Measurements from ENCODE around the gene SCYGR1. TPM values are rescaled to one million over a fixed set of nuclear protein-coding genes. Genes with fewer than 3 reads are reported as not detected.

Gene SCYGR1
- polyA plus RNA-seq, 1 donor from 2014 or later = not detected

DNA sequence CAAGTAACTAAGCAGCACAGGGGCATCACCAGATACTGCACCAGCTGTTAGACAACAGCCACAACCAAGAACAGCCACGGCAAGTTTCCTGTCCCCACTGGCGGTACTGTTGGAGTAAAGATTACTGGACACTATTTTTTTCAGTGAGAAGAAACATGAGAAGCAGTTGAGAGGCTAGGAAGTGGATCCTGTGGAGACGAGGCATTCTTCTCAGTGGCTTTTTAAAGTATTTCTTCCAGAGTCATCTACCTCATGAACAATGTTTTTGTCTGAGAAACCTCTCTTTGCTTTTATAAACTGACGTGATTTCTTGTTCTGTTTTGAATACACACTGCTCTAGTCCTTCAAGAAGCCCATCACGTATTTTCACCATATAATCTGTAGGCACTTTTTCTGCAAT, 27.4 kb downstream of the SCYGR1 start:
- Histone ChIP-seq H3K9ac (ENCODE audit: low read length) (no peak overlapping the region), H3K27me3 (ENCODE audit: insufficient read depth, low read depth, low read length) (no peaks in the 10 kb centered on the region), H3F3A (ENCODE audit: insufficient read depth, low read length, poor library complexity, severe bottlenecking) (no peaks in the 10 kb centered on the region), H2AFZ (ENCODE audit: low read depth, low read length) (no peak overlapping the region), H3K9me3 (ENCODE audit: low read length) (no peaks in the 10 kb centered on the region), H3K4me3 (ENCODE audit: low read length) (no peak overlapping the region), H3K79me2 (replicated peaks; ENCODE audit: insufficient read depth, low read length) (no peaks in the 10 kb centered on the region), H3K4me2 (ENCODE audit: low read length) (no peak overlapping the region), H3K9me2 (ENCODE audit: insufficient read depth, low read length) (no peaks in the 10 kb centered on the region), H3K27ac (ENCODE audit: low read length) (no peak overlapping the region), H4K20me1 (ENCODE audit: insufficient read depth) (no peaks in the 10 kb centered on the region), H3K36me3 (ENCODE audit: insufficient read depth, low read length) (peaks cover 11% of the 10 kb centered on the region)
- no peak for TF ChIP-seq POLR2AphosphoS5 (IDR thresholded peaks at IDR 0.05)
- TF ChIP-seq SMC3 (conservative IDR thresholded peaks at IDR 0.05; ENCODE audit: poor library complexity) = no peak
- TF ChIP-seq MXI1 (conservative IDR thresholded peaks at IDR 0.05; ENCODE audit: poor library complexity, severe bottlenecking) = no peak
- no peak for TF ChIP-seq TAF1 (IDR thresholded peaks at IDR 0.05; ENCODE audit: low read depth)
- TF ChIP-seq EZH2 (IDR thresholded peaks at IDR 0.05; ENCODE audit: borderline replicate concordance, insufficient read depth, low read length, poor library complexity, severe bottlenecking) = no peak
- no peak for TF ChIP-seq EP300 (conservative IDR thresholded peaks at IDR 0.05; ENCODE audit: poor library complexity, severe bottlenecking)
- no peak for TF ChIP-seq RAD21 (conservative IDR thresholded peaks at IDR 0.05)
- no peak for TF ChIP-seq REST (IDR thresholded peaks at IDR 0.05; ENCODE audit: borderline replicate concordance)
- no peak for TF ChIP-seq CTCF (IDR thresholded peaks at IDR 0.05; ENCODE audit: poor library complexity, severe bottlenecking)

DNA sequence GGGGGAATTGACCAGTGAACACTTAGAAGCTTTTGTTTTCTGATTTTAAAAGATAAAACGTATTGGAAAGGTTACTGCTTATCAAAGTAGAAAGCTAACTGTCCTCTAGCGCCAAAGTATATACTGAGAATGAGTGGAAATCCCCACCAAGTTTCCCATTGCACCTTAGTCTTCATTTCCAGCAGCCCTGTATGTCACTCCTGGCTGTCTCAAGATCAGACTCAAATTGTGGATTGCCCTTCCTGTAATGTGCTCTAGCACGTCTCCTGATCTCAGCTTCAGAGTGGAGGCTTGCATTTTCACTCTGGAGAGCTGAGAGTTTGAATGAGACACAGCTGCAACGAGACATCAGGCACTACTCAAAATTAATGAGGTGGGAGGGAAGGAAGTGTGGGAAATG, 36.1 kb downstream of the SCYGR1 start:
- no peaks in the 10 kb centered on the region for H3K9me2 ChIP-seq (ENCODE audit: insufficient read depth, low read length)
- no peak overlapping the region for H3K9ac ChIP-seq (ENCODE audit: low read length)
- no peak overlapping the region for H3K27ac ChIP-seq (ENCODE audit: low read length)
- H3F3A ChIP-seq (ENCODE audit: insufficient read depth, low read length, poor library complexity, severe bottlenecking) = no peaks in the 10 kb centered on the region
- H3K9me3 ChIP-seq (ENCODE audit: low read length) = no peaks in the 10 kb centered on the region
- TF ChIP-seq POLR2AphosphoS5 (IDR thresholded peaks at IDR 0.05) = no peak
- no peak for TF ChIP-seq SMC3 (conservative IDR thresholded peaks at IDR 0.05; ENCODE audit: poor library complexity)
- TF ChIP-seq MXI1 (conservative IDR thresholded peaks at IDR 0.05; ENCODE audit: poor library complexity, severe bottlenecking) = no peak
- no peak for TF ChIP-seq CTCF (IDR thresholded peaks at IDR 0.05; ENCODE audit: poor library complexity, severe bottlenecking)
- no peak for TF ChIP-seq EP300 (conservative IDR thresholded peaks at IDR 0.05; ENCODE audit: poor library complexity, severe bottlenecking)
- TF ChIP-seq TAF1 (IDR thresholded peaks at IDR 0.05; ENCODE audit: low read depth) = no peak
- TF ChIP-seq EZH2 (IDR thresholded peaks at IDR 0.05; ENCODE audit: borderline replicate concordance, insufficient read depth, low read length, poor library complexity, severe bottlenecking) = no peak
- H3K4me2 ChIP-seq (ENCODE audit: low read length) = no peak overlapping the region
- peaks cover 5% of the 10 kb centered on the region for H3K36me3 ChIP-seq (ENCODE audit: insufficient read depth, low read length)
- H3K79me2 ChIP-seq (replicated peaks; ENCODE audit: insufficient read depth, low read length) = no peaks in the 10 kb centered on the region
- H4K20me1 ChIP-seq (ENCODE audit: insufficient read depth) = no peaks in the 10 kb centered on the region
- H2AFZ ChIP-seq (ENCODE audit: low read depth, low read length) = no peak overlapping the region
- H3K4me3 ChIP-seq (ENCODE audit: low read length) = no peak overlapping the region
- no peaks in the 10 kb centered on the region for H3K27me3 ChIP-seq (ENCODE audit: insufficient read depth, low read depth, low read length)
